Subcutaneous abdominal adipose tissue (tissue), 5 donors: Measurements from ENCODE around the gene ZFP36L2.

Source experiments
- H3K27ac ChIP-seq: one replicate; pipeline ENCODE4 v1.7.0; 2013; ENCODE audit warnings: low read depth, mild to moderate bottlenecking, inconsistent platforms, low read length, moderate library complexity
- H3K27me3 ChIP-seq, 5 donors: one replicate each; pipeline ENCODE4 v1.7.0; 2013; ENCODE audit warnings: low read length in 5 of 5, inconsistent platforms in 1 of 5; ENCODE audit not compliant: control insufficient read depth in 5 of 5, insufficient read depth in 4 of 5
- H3K36me3 ChIP-seq, 5 donors: one replicate each; pipeline ENCODE4 v1.7.0; 2013; ENCODE audit warnings: low read length in 5 of 5; ENCODE audit not compliant: control insufficient read depth in 5 of 5, insufficient read depth in 5 of 5
- H3K4me1 ChIP-seq, 5 donors: one replicate each; pipeline ENCODE4 v1.7.0; 2013; ENCODE audit warnings: low read length in 5 of 5, mild to moderate bottlenecking in 3 of 5, moderate library complexity in 1 of 5; ENCODE audit not compliant: control insufficient read depth in 5 of 5, insufficient read depth in 5 of 5
- H3K4me3 ChIP-seq, 5 donors: one replicate each; pipeline ENCODE4 v1.7.0; 2013; ENCODE audit warnings: low read length in 5 of 5, low read depth in 1 of 5
- H3K9ac ChIP-seq, 5 donors: one replicate each; pipeline ENCODE4 v1.7.0; 2013; ENCODE audit warnings: low read length in 5 of 5, mild to moderate bottlenecking in 4 of 5, moderate library complexity in 3 of 5
- H3K9me3 ChIP-seq, 5 donors: one replicate each; pipeline ENCODE4 v1.7.0; 2013; ENCODE audit warnings: low read length in 5 of 5; ENCODE audit not compliant: control insufficient read depth in 5 of 5
- donor health status: healthy.
- donor health status: healthy.
- donor health status: healthy.
- donor health status: healthy.
- donor health status: healthy.

ZFP36L2 gene

GRCh38 chr2:43267381-43267780 lies 41.0 kb upstream of the ZFP36L2 start:
- H3K4me1 ChIP-seq = peaks cover 15 to 72% (median 52%) of the 10 kb centered on the region in 5 donors
- H3K4me3 ChIP-seq = no peak overlapping the region
- no peaks in the 10 kb centered on the region for H3K9me3 ChIP-seq
- peaks cover 0 to 4% (median 0%) of the 10 kb centered on the region in 5 donors for H3K36me3 ChIP-seq
- H3K9ac ChIP-seq = no peak overlapping the region
- H3K27me3 ChIP-seq = no peaks in the 10 kb centered on the region
- H3K27ac ChIP-seq = peak overlapping the region; percentile 88

- Histone ChIP-seq H3K4me1 (peaks cover 15 to 72% (median 52%) of the 10 kb centered on the region in 5 donors), H3K9me3 (no peaks in the 10 kb centered on the region), H3K36me3 (peaks cover 0 to 4% (median 0%) of the 10 kb centered on the region in 5 donors), H3K9ac (no peak overlapping the region), H3K4me3 (no peak overlapping the region), H3K27me3 (no peaks in the 10 kb centered on the region), H3K27ac (peak overlapping the region; percentile 88)
These were observed 40.3 kb upstream of the ZFP36L2 start for GRCh38 chr2:43266711-43267111.

GRCh38 chr2:43265421-43265820 lies 39.0 kb upstream of the ZFP36L2 start:
- peak overlapping the region; percentile 88 for H3K27ac ChIP-seq
- H3K9me3 ChIP-seq = no peaks in the 10 kb centered on the region
- H3K9ac ChIP-seq = peak overlapping the region in 2 of 5 donors; percentile 37 to 49
- peaks cover 0 to 4% (median 0%) of the 10 kb centered on the region in 5 donors for H3K36me3 ChIP-seq
- no peaks in the 10 kb centered on the region for H3K27me3 ChIP-seq
- peaks cover 15 to 62% (median 47%) of the 10 kb centered on the region in 5 donors for H3K4me1 ChIP-seq
- H3K4me3 ChIP-seq = peak overlapping the region in 1 of 5 donors; percentile 17

GRCh38 chr2:43265001-43265400 lies 38.6 kb upstream of the ZFP36L2 start:
- peak overlapping the region; percentile 88 for H3K27ac ChIP-seq
- peak overlapping the region in 2 of 5 donors; percentile 37 to 49 for H3K9ac ChIP-seq
- peaks cover 15 to 58% (median 43%) of the 10 kb centered on the region in 5 donors for H3K4me1 ChIP-seq
- peak overlapping the region in 2 of 5 donors; percentile 17 to 23 for H3K4me3 ChIP-seq
- peaks cover 0 to 4% (median 0%) of the 10 kb centered on the region in 5 donors for H3K36me3 ChIP-seq
- no peaks in the 10 kb centered on the region for H3K9me3 ChIP-seq
- no peaks in the 10 kb centered on the region for H3K27me3 ChIP-seq

GRCh38 chr2:43262951-43263350 lies 36.5 kb upstream of the ZFP36L2 start:
- Histone ChIP-seq H3K4me3 (no peak overlapping the region), H3K9me3 (no peaks in the 10 kb centered on the region), H3K27ac (no peak overlapping the region), H3K27me3 (no peaks in the 10 kb centered on the region), H3K36me3 (peaks cover 0 to 4% (median 0%) of the 10 kb centered on the region in 5 donors), H3K4me1 (peaks cover 2 to 38% (median 22%) of the 10 kb centered on the region in 5 donors), H3K9ac (no peak overlapping the region)

GRCh38 chr2:43262239-43262638 lies 35.8 kb upstream of the ZFP36L2 start:
- H3K9ac ChIP-seq = no peak overlapping the region
- peaks cover 0 to 4% (median 2%) of the 10 kb centered on the region in 5 donors for H3K36me3 ChIP-seq
- H3K27me3 ChIP-seq = no peaks in the 10 kb centered on the region
- no peaks in the 10 kb centered on the region for H3K9me3 ChIP-seq
- no peak overlapping the region for H3K27ac ChIP-seq
- no peak overlapping the region for H3K4me3 ChIP-seq
- H3K4me1 ChIP-seq = peaks cover 2 to 30% (median 20%) of the 10 kb centered on the region in 5 donors

GRCh38 chr2:43259512-43259911 lies 33.1 kb upstream of the ZFP36L2 start:
- no peaks in the 10 kb centered on the region for H3K27me3 ChIP-seq
- no peak overlapping the region for H3K27ac ChIP-seq

GRCh38 chr2:43258547-43259156 lies 32.2 kb upstream of the ZFP36L2 start:
- no peak overlapping the region for H3K4me3 ChIP-seq
- H3K36me3 ChIP-seq = peaks cover 0 to 9% (median 6%) of the 10 kb centered on the region in 5 donors
- H3K27me3 ChIP-seq = no peaks in the 10 kb centered on the region
- H3K9ac ChIP-seq = no peak overlapping the region
- H3K4me1 ChIP-seq = no peaks in the 10 kb centered on the region
- no peak overlapping the region for H3K27ac ChIP-seq
- no peaks in the 10 kb centered on the region for H3K9me3 ChIP-seq

More at GRCh38 chr2:43259512-43259911, 33.1 kb upstream of the ZFP36L2 start:
- peaks cover 0 to 8% (median 6%) of the 10 kb centered on the region in 5 donors for H3K4me1 ChIP-seq
- peaks cover 0 to 7% (median 4%) of the 10 kb centered on the region in 5 donors for H3K36me3 ChIP-seq
- no peak overlapping the region for H3K4me3 ChIP-seq
- no peaks in the 10 kb centered on the region for H3K9me3 ChIP-seq
- H3K9ac ChIP-seq = no peak overlapping the region

- Histone ChIP-seq H3K27ac (no peak overlapping the region), H3K9ac (no peak overlapping the region), H3K27me3 (no peaks in the 10 kb centered on the region), H3K4me1 (peaks cover 0 to 11% (median 10%) of the 10 kb centered on the region in 5 donors), H3K9me3 (no peaks in the 10 kb centered on the region), H3K36me3 (peaks cover 0 to 7% (median 4%) of the 10 kb centered on the region in 5 donors), H3K4me3 (no peak overlapping the region)
These were observed 29.0 kb upstream of the ZFP36L2 start for GRCh38 chr2:43255296-43255910.

GRCh38 chr2:43254331-43254730 lies 27.9 kb upstream of the ZFP36L2 start:
- H3K27me3 ChIP-seq = no peaks in the 10 kb centered on the region
- no peak overlapping the region for H3K27ac ChIP-seq
- H3K4me1 ChIP-seq = peaks cover 0 to 11% (median 10%) of the 10 kb centered on the region in 5 donors
- H3K9ac ChIP-seq = no peak overlapping the region
- peaks cover 0 to 7% (median 4%) of the 10 kb centered on the region in 5 donors for H3K36me3 ChIP-seq
- H3K4me3 ChIP-seq = no peak overlapping the region
- H3K9me3 ChIP-seq = no peaks in the 10 kb centered on the region
